Astrocyte (in vitro differentiated cells and primary cell): ENCODE data around the gene IRF9. TPM values are rescaled to one million over a fixed set of nuclear protein-coding genes. Genes with fewer than 3 reads are reported as not detected.

ENCODE experiments used
- DNase-seq: peaks from one replicate; pipeline ENCODE4 v3.0.0-alpha.2; 2010; ENCODE audit warnings: low read depth
- FAIRE-seq: peaks from 2 replicates; lab custom pipeline; 2011; peaks lifted over from hg19 to GRCh38; lab: Jason Lieb, UNC
- H2AFZ ChIP-seq: 2 replicates; pipeline ENCODE4 v1.6.0; 2012; ENCODE audit warnings: low read depth, low read length, inconsistent platforms
- H3K27ac ChIP-seq: 2 replicates; pipeline ENCODE4 v1.5.1; 2011; ENCODE audit warnings: low read depth, low read length, inconsistent platforms
- H3K27me3 ChIP-seq: 2 replicates; pipeline ENCODE4 v1.6.0; 2011; ENCODE audit warnings: low read length, inconsistent platforms; ENCODE audit not compliant: insufficient read depth
- H3K36me3 ChIP-seq: 2 replicates; pipeline ENCODE4 v1.5.1; 2011; ENCODE audit warnings: low read length, inconsistent platforms; ENCODE audit not compliant: insufficient read depth
- H3K4me1 ChIP-seq: 2 replicates; pipeline ENCODE4 v1.5.1; 2011; ENCODE audit warnings: low read length, inconsistent platforms; ENCODE audit not compliant: insufficient read depth
- H3K4me2 ChIP-seq: 2 replicates; pipeline ENCODE4 v1.6.0; 2012; ENCODE audit warnings: low read length, inconsistent platforms
- H3K4me3 ChIP-seq: 2 replicates; pipeline ENCODE4 v1.5.1; 2011; ENCODE audit warnings: low read depth, mild to moderate bottlenecking, low read length, inconsistent platforms; ENCODE audit not compliant: insufficient read depth
- H3K79me2 ChIP-seq: 2 replicates; pipeline ENCODE4 v1.6.0; 2012; ENCODE audit warnings: mild to moderate bottlenecking, low read length, inconsistent platforms; ENCODE audit not compliant: insufficient read depth
- H3K9ac ChIP-seq: 2 replicates; pipeline ENCODE4 v1.6.0; 2012; ENCODE audit warnings: mild to moderate bottlenecking, low read length, inconsistent platforms
- H3K9me3 ChIP-seq: 2 replicates; pipeline ENCODE4 v1.5.1; 2012; ENCODE audit warnings: low read depth, mild to moderate bottlenecking, low read length, inconsistent platforms; ENCODE audit not compliant: insufficient read depth
- H4K20me1 ChIP-seq: 2 replicates; pipeline ENCODE4 v1.6.0; 2012; ENCODE audit warnings: low read length, inconsistent platforms; ENCODE audit not compliant: insufficient read depth
- H3K27ac Mint-ChIP-seq: one replicate; pipeline ENCODE4 v1.8.0; 2021; ENCODE audit warnings: mild to moderate bottlenecking, mixed read lengths; ENCODE audit not compliant: unreplicated experiment
- H3K27me3 Mint-ChIP-seq: one replicate; pipeline ENCODE4 v1.8.0; 2021; ENCODE audit warnings: low read depth, mixed read lengths; ENCODE audit not compliant: unreplicated experiment
- H3K36me3 Mint-ChIP-seq: one replicate; pipeline ENCODE4 v1.8.0; 2021; ENCODE audit warnings: low read depth, mixed read lengths; ENCODE audit not compliant: unreplicated experiment
- H3K4me1 Mint-ChIP-seq: one replicate; pipeline ENCODE4 v1.8.0; 2021; ENCODE audit warnings: low read depth, mixed read lengths; ENCODE audit not compliant: unreplicated experiment
- H3K4me3 Mint-ChIP-seq: one replicate; pipeline ENCODE4 v1.8.0; 2021; ENCODE audit warnings: mild to moderate bottlenecking, moderate library complexity, mixed read lengths; ENCODE audit not compliant: unreplicated experiment
- H3K9me3 Mint-ChIP-seq: one replicate; pipeline ENCODE4 v1.8.0; 2021; ENCODE audit warnings: mild to moderate bottlenecking, mixed read lengths; ENCODE audit not compliant: unreplicated experiment
- EZH2 ChIP-seq: IDR thresholded peaks from 2 replicates; pipeline ENCODE4 v1.6.1; 2012; ENCODE audit warnings: mild to moderate bottlenecking, low read length, inconsistent platforms; ENCODE audit not compliant: insufficient read depth
- total RNA-seq: library from RNA; stranded (reverse); gene quantifications from 2 replicates; pipeline ENCODE4 v1.2.1, GENCODE V29; 2021
- TF ChIP-seq, protein P1 (sequence below): IDR thresholded peaks from 2 replicates; pipeline ENCODE4 v1.5.1; 2011; ENCODE audit warnings: low read depth, mild to moderate bottlenecking, inconsistent platforms, low read length, moderate library complexity; ENCODE audit not compliant: insufficient read depth

IRF9 gene
- total RNA-seq, 1 donor from 2014 or later: 76.0 TPM

DNA sequence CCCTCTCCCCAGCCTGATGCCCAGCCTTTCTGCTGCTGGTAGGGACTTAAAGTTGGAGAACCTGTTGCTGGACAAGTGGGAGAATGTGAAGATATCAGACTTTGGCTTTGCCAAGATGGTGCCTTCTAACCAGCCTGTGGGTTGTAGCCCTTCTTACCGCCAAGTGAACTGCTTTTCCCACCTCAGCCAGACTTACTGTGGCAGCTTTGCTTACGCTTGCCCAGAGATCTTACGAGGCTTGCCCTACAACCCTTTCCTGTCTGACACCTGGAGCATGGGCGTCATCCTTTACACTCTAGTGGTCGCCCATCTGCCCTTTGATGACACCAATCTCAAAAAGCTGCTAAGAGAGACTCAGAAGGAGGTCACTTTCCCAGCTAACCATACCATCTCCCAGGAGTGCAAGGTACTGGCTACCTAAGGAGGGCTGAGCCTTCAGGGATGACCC is 46.1 kb downstream of the IRF9 start:
- TF ChIP-seq EZH2: no peak
- TF ChIP-seq, protein P1, sequence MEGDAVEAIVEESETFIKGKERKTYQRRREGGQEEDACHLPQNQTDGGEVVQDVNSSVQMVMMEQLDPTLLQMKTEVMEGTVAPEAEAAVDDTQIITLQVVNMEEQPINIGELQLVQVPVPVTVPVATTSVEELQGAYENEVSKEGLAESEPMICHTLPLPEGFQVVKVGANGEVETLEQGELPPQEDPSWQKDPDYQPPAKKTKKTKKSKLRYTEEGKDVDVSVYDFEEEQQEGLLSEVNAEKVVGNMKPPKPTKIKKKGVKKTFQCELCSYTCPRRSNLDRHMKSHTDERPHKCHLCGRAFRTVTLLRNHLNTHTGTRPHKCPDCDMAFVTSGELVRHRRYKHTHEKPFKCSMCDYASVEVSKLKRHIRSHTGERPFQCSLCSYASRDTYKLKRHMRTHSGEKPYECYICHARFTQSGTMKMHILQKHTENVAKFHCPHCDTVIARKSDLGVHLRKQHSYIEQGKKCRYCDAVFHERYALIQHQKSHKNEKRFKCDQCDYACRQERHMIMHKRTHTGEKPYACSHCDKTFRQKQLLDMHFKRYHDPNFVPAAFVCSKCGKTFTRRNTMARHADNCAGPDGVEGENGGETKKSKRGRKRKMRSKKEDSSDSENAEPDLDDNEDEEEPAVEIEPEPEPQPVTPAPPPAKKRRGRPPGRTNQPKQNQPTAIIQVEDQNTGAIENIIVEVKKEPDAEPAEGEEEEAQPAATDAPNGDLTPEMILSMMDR: no peak

DNA sequence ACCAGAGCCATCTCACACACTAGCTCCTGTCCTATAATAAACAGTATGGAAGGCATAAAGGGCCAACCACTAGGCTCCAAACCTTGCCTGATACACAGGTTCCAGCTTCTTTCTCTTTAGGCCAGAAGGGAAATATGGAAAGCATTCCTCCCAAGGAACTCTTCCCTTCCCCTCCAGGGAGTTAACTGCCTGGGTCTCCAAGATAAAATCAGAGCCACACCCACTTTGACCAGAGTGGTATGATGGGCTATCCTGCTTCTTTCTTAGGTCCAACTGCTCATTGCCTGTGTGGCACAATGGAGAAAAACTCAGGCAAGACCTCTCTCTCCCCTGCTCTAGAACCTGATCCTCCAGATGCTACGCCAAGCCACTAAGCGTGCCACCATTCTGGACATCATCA is 46.6 kb downstream of the IRF9 start:
- peaks cover 9% of the 10 kb centered on the region for H3K36me3 ChIP-seq
- peaks cover 11% of the 10 kb centered on the region for H3K79me2 ChIP-seq
- FAIRE-seq (no peak), DNase-seq (no peak)
- H3K9me3 Mint-ChIP-seq: peaks cover 4% of the 10 kb centered on the region
- TF ChIP-seq EZH2: no peak
- TF ChIP-seq, protein P1: no peak
- peaks cover 4% of the 10 kb centered on the region for H4K20me1 ChIP-seq
- no peak overlapping the region for H3K9ac ChIP-seq
- no peaks in the 10 kb centered on the region for H3K27me3 ChIP-seq
- H3K4me1 Mint-ChIP-seq: peaks cover 3% of the 10 kb centered on the region
- H3K27ac Mint-ChIP-seq: no peak overlapping the region
- peaks cover 39% of the 10 kb centered on the region for H3K36me3 Mint-ChIP-seq
- no peaks in the 10 kb centered on the region for H3K27me3 Mint-ChIP-seq
- H2AFZ ChIP-seq: no peak overlapping the region
- H3K4me3 ChIP-seq: no peak overlapping the region
- H3K4me1 ChIP-seq: no peaks in the 10 kb centered on the region
- no peaks in the 10 kb centered on the region for H3K9me3 ChIP-seq
- H3K4me3 Mint-ChIP-seq: no peak overlapping the region
- H3K4me2 ChIP-seq: no peak overlapping the region
- H3K27ac ChIP-seq: no peak overlapping the region

More for the DNA sequence above, 46.1 kb downstream of the IRF9 start:
- Mint-ChIP-seq H3K9me3 (peaks cover 5% of the 10 kb centered on the region), H3K27me3 (no peaks in the 10 kb centered on the region), H3K4me1 (peaks cover 3% of the 10 kb centered on the region), H3K4me3 (no peak overlapping the region), H3K27ac (no peak overlapping the region), H3K36me3 (peaks cover 43% of the 10 kb centered on the region)
- Histone ChIP-seq H2AFZ (no peak overlapping the region), H3K36me3 (peaks cover 9% of the 10 kb centered on the region), H3K27ac (no peak overlapping the region), H4K20me1 (peaks cover 4% of the 10 kb centered on the region), H3K4me3 (no peak overlapping the region), H3K4me1 (no peaks in the 10 kb centered on the region), H3K9me3 (no peaks in the 10 kb centered on the region), H3K9ac (no peak overlapping the region), H3K79me2 (peaks cover 8% of the 10 kb centered on the region), H3K27me3 (no peaks in the 10 kb centered on the region), H3K4me2 (no peak overlapping the region)
- DNase-seq: no peak
- no peak for FAIRE-seq

DNA sequence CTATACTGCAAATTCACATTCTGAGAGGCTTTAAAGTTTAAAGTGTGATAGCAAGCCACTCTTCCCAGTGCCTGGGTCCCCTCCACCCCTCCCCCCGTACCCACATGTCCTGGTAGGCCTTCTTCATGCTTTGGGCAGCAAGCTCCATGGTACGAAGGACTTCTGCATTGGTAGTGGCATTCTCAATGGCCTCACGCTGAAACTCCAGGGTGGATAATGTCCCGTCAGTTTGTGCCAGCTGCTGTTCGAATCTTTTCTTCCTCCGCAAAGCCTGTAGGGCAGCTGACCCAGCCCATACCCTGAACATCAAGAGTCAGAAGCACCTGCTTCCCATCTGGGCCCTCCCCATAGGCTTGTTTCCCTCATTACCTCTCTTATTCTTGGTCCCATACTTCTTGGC is 50.2 kb downstream of the IRF9 start:
- peaks cover 11% of the 10 kb centered on the region for H3K79me2 ChIP-seq
- no peak overlapping the region for H3K4me3 ChIP-seq
- no peak overlapping the region for H3K4me2 ChIP-seq
- peaks cover 28% of the 10 kb centered on the region for H3K36me3 Mint-ChIP-seq
- H3K9me3 Mint-ChIP-seq: no peaks in the 10 kb centered on the region
- H3K9ac ChIP-seq: no peak overlapping the region
- no peak for TF ChIP-seq EZH2
- TF ChIP-seq, protein P1: no peak
- H3K27ac ChIP-seq: no peak overlapping the region
- peaks cover 8% of the 10 kb centered on the region for H3K4me1 ChIP-seq
- no peak overlapping the region for H2AFZ ChIP-seq
- DNase-seq (no peak), FAIRE-seq (no peak)
- H3K4me3 Mint-ChIP-seq: peak overlapping the region; percentile 92
- no peaks in the 10 kb centered on the region for H3K27me3 ChIP-seq
- no peaks in the 10 kb centered on the region for H4K20me1 ChIP-seq
- no peaks in the 10 kb centered on the region for H3K9me3 ChIP-seq
- H3K27ac Mint-ChIP-seq: peak overlapping the region; percentile 62
- no peaks in the 10 kb centered on the region for H3K27me3 Mint-ChIP-seq
- peaks cover 9% of the 10 kb centered on the region for H3K4me1 Mint-ChIP-seq
- peaks cover 8% of the 10 kb centered on the region for H3K36me3 ChIP-seq
